ENCODE measurements around the gene CEL. TPM values are rescaled to one million over a fixed set of nuclear protein-coding genes. Genes with fewer than 3 reads are reported as not detected.

Gene CEL
- total and polyA plus RNA-seq, 2 donors (not counting 1 experiment from before 2014, with no cell fraction given) = 0.12 to 0.33 TPM

GRCh38 chr9:133064241-133065069, 2.7 kb downstream of the CEL start:
- H3K4me2 ChIP-seq (ENCODE audit: extremely low read depth, insufficient read depth, low read length) = no peak overlapping the region
- TF ChIP-seq EZH2 (IDR thresholded peaks at IDR 0.05; ENCODE audit: low read length, missing control alignments) (no peak), CTCF (conservative IDR thresholded peaks at IDR 0.05 in 1 of 2, IDR thresholded peaks at IDR 0.05 in 1 of 2; ENCODE audit: low read depth in 1 of 2, low read length in 2 of 2) (no peak)
- no peak overlapping the region for H3K4me3 ChIP-seq (replicated peaks in 1 of 4; ENCODE audit: control extremely low read depth in 1 of 4, insufficient read depth in 1 of 4, low read depth in 3 of 4, low read length in 4 of 4)
- DNase-seq (ENCODE audit: low read depth in 2 of 2) = no peak
- no peak overlapping the region for H2AFZ ChIP-seq (ENCODE audit: low read length)
- no peak overlapping the region for H3K27ac ChIP-seq (ENCODE audit: insufficient read depth, low read length)
- H4K20me1 ChIP-seq (ENCODE audit: control insufficient read depth, extremely low read depth, insufficient read depth, low read length) = no peaks in the 10 kb centered on the region
- no peaks in the 10 kb centered on the region for H3K79me2 ChIP-seq (ENCODE audit: control insufficient read depth, insufficient read depth, low read length)
- no peak overlapping the region for H3K9ac ChIP-seq (ENCODE audit: insufficient read depth, low read length)
- no peaks in the 10 kb centered on the region for H3K4me1 ChIP-seq (ENCODE audit: control insufficient read depth, extremely low read depth, insufficient read depth, low read length)
- no peaks in the 10 kb centered on the region for H3K9me3 ChIP-seq (ENCODE audit: control insufficient read depth, insufficient read depth, low read depth, low read length)
- peaks cover 1% of the 10 kb centered on the region for H3K36me3 ChIP-seq (ENCODE audit: control insufficient read depth, insufficient read depth, low read length)
- no peaks in the 10 kb centered on the region for H3K27me3 ChIP-seq (ENCODE audit: control insufficient read depth, insufficient read depth, low read length)

GRCh38 chr9:133065070-133065388, 3.2 kb downstream of the CEL start:
- H3K4me3 ChIP-seq (replicated peaks in 1 of 4; ENCODE audit: control extremely low read depth in 1 of 4, insufficient read depth in 1 of 4, low read depth in 3 of 4, low read length in 4 of 4) = no peak overlapping the region
- H3K36me3 ChIP-seq (ENCODE audit: control insufficient read depth, insufficient read depth, low read length) = peaks cover 1% of the 10 kb centered on the region
- no peaks in the 10 kb centered on the region for H3K27me3 ChIP-seq (ENCODE audit: control insufficient read depth, insufficient read depth, low read length)
- H2AFZ ChIP-seq (ENCODE audit: low read length) = no peak overlapping the region
- DNase-seq (ENCODE audit: low read depth in 2 of 2) = no peak
- H3K79me2 ChIP-seq (ENCODE audit: control insufficient read depth, insufficient read depth, low read length) = no peaks in the 10 kb centered on the region
- H3K4me1 ChIP-seq (ENCODE audit: control insufficient read depth, extremely low read depth, insufficient read depth, low read length) = no peaks in the 10 kb centered on the region
- H3K9me3 ChIP-seq (ENCODE audit: control insufficient read depth, insufficient read depth, low read depth, low read length) = no peaks in the 10 kb centered on the region
- H3K9ac ChIP-seq (ENCODE audit: insufficient read depth, low read length) = no peak overlapping the region
- no peak overlapping the region for H3K27ac ChIP-seq (ENCODE audit: insufficient read depth, low read length)
- H3K4me2 ChIP-seq (ENCODE audit: extremely low read depth, insufficient read depth, low read length) = no peak overlapping the region
- TF ChIP-seq CTCF (conservative IDR thresholded peaks at IDR 0.05 in 1 of 2, IDR thresholded peaks at IDR 0.05 in 1 of 2; ENCODE audit: low read depth in 1 of 2, low read length in 2 of 2) (no peak), EZH2 (IDR thresholded peaks at IDR 0.05; ENCODE audit: low read length, missing control alignments) (no peak)
- no peaks in the 10 kb centered on the region for H4K20me1 ChIP-seq (ENCODE audit: control insufficient read depth, extremely low read depth, insufficient read depth, low read length)

GRCh38 chr9:133066181-133066983, 4.6 kb downstream of the CEL start:
- H3K27me3 ChIP-seq (ENCODE audit: control insufficient read depth, insufficient read depth, low read length) = no peaks in the 10 kb centered on the region
- no peak for DNase-seq (ENCODE audit: low read depth in 2 of 2)
- TF ChIP-seq CTCF (conservative IDR thresholded peaks at IDR 0.05 in 1 of 2, IDR thresholded peaks at IDR 0.05 in 1 of 2; ENCODE audit: low read depth in 1 of 2, low read length in 2 of 2) = no peak
- no peak for TF ChIP-seq EZH2 (IDR thresholded peaks at IDR 0.05; ENCODE audit: low read length, missing control alignments)

More at GRCh38 chr9:133066181-133066983, 4.6 kb downstream of the CEL start:
- H2AFZ ChIP-seq (ENCODE audit: low read length) = no peak overlapping the region
- H3K36me3 ChIP-seq (ENCODE audit: control insufficient read depth, insufficient read depth, low read length) = peaks cover 1% of the 10 kb centered on the region
- no peak overlapping the region for H3K27ac ChIP-seq (ENCODE audit: insufficient read depth, low read length)
- no peak overlapping the region for H3K4me2 ChIP-seq (ENCODE audit: extremely low read depth, insufficient read depth, low read length)
- H4K20me1 ChIP-seq (ENCODE audit: control insufficient read depth, extremely low read depth, insufficient read depth, low read length) = no peaks in the 10 kb centered on the region
- H3K4me3 ChIP-seq (replicated peaks in 1 of 4; ENCODE audit: control extremely low read depth in 1 of 4, insufficient read depth in 1 of 4, low read depth in 3 of 4, low read length in 4 of 4) = no peak overlapping the region
- no peaks in the 10 kb centered on the region for H3K79me2 ChIP-seq (ENCODE audit: control insufficient read depth, insufficient read depth, low read length)
- H3K9ac ChIP-seq (ENCODE audit: insufficient read depth, low read length) = no peak overlapping the region
- H3K4me1 ChIP-seq (ENCODE audit: control insufficient read depth, extremely low read depth, insufficient read depth, low read length) = no peaks in the 10 kb centered on the region
- H3K9me3 ChIP-seq (ENCODE audit: control insufficient read depth, insufficient read depth, low read depth, low read length) = no peaks in the 10 kb centered on the region

Data from fibroblast of lung (primary cell).